ENCODE measurements around the gene ZNF777.
A peak's percentile ranks its signal among the peaks of the same experiment; 100 is the strongest.
"Not testable (repeated sequence)": the region's sequence is repeated elsewhere in the genome, so short reads cannot be mapped to it uniquely, and the experiment has no call there.

Gene ZNF777

GRCh38 chr7:149454006-149454405 is 6.9 kb downstream of the ZNF777 start:
- no peak for DNase-seq (ENCODE audit: low spot score)
- H3K27ac Mint-ChIP-seq, result no peak overlapping the region
- H3K9me3 Mint-ChIP-seq, result no peaks in the 10 kb centered on the region
- no peaks in the 10 kb centered on the region for H3K27me3 Mint-ChIP-seq (ENCODE audit: low read depth)
- H3K4me3 Mint-ChIP-seq, result no peak overlapping the region
- H3K36me3 Mint-ChIP-seq (ENCODE audit: low read depth), result peaks cover 22% of the 10 kb centered on the region
- peaks cover 11% of the 10 kb centered on the region for H3K4me1 Mint-ChIP-seq (ENCODE audit: low read depth)

GRCh38 chr7:149450821-149451220 is 10.0 kb downstream of the ZNF777 start:
- Mint-ChIP-seq H3K4me1 (ENCODE audit: low read depth) (no peaks in the 10 kb centered on the region), H3K27me3 (ENCODE audit: low read depth) (no peaks in the 10 kb centered on the region), H3K36me3 (ENCODE audit: low read depth) (peaks cover 36% of the 10 kb centered on the region), H3K4me3 (no peak overlapping the region), H3K27ac (no peak overlapping the region), H3K9me3 (no peaks in the 10 kb centered on the region)
- DNase-seq (ENCODE audit: low spot score), result no peak

- no peak overlapping the region for H3K27ac Mint-ChIP-seq
- H3K9me3 Mint-ChIP-seq, result no peaks in the 10 kb centered on the region
- no peaks in the 10 kb centered on the region for H3K27me3 Mint-ChIP-seq (ENCODE audit: low read depth)
- DNase-seq (ENCODE audit: low spot score), result no peak
- no peak overlapping the region for H3K4me3 Mint-ChIP-seq
- peaks cover 41% of the 10 kb centered on the region for H3K36me3 Mint-ChIP-seq (ENCODE audit: low read depth)
- no peaks in the 10 kb centered on the region for H3K4me1 Mint-ChIP-seq (ENCODE audit: low read depth)
Measured at GRCh38 chr7:149449897-149450296, 11.0 kb downstream of the ZNF777 start.

- no peaks in the 10 kb centered on the region for H3K9me3 Mint-ChIP-seq
- H3K36me3 Mint-ChIP-seq (ENCODE audit: low read depth), result peaks cover 43% of the 10 kb centered on the region
- no peak overlapping the region for H3K27ac Mint-ChIP-seq
- no peaks in the 10 kb centered on the region for H3K27me3 Mint-ChIP-seq (ENCODE audit: low read depth)
- no peak overlapping the region for H3K4me3 Mint-ChIP-seq
- no peaks in the 10 kb centered on the region for H3K4me1 Mint-ChIP-seq (ENCODE audit: low read depth)
- DNase-seq (ENCODE audit: low spot score), result no peak
Measured at GRCh38 chr7:149448961-149449360, 11.9 kb downstream of the ZNF777 start.

DNA sequence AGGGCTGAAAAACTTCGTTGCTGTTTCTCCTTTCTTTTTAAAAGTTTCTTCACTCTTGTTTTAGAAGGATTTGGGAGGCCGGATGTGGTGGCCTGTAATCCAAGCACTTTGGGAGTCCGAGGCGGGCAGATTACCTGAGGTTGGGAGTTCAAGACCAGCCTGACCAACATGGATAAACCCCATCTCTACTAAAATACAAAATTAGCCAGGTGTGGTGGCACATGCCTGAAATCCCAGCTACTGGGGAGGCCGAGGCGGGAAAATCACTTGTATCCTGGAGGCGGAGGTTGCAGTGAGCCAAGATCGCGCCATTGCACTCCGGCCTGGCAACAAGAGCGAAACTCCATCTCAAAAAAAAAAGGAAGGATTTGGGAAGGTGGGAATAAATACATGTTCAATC is 14.8 kb downstream of the ZNF777 start:
- peaks cover 43% of the 10 kb centered on the region for H3K36me3 Mint-ChIP-seq (ENCODE audit: low read depth)
- not testable (repeated sequence) for H3K27me3 Mint-ChIP-seq (ENCODE audit: low read depth); H3K4me3 Mint-ChIP-seq; H3K27ac Mint-ChIP-seq; H3K9me3 Mint-ChIP-seq; DNase-seq (ENCODE audit: low spot score); H3K4me1 Mint-ChIP-seq (ENCODE audit: low read depth)

GRCh38 chr7:149444287-149444686 is 16.6 kb downstream of the ZNF777 start:
- Mint-ChIP-seq H3K4me1 (ENCODE audit: low read depth) (peaks cover 9% of the 10 kb centered on the region), H3K27ac (no peak overlapping the region)
- DNase-seq (ENCODE audit: low spot score), result no peak

GRCh38 chr7:149443523-149443922 is 17.3 kb downstream of the ZNF777 start:
- Mint-ChIP-seq H3K9me3 (no peaks in the 10 kb centered on the region), H3K27ac (no peak overlapping the region), H3K4me1 (ENCODE audit: low read depth) (peaks cover 13% of the 10 kb centered on the region)

More at GRCh38 chr7:149444287-149444686, 16.6 kb downstream of the ZNF777 start:
- H3K4me3 Mint-ChIP-seq, result no peak overlapping the region
- H3K36me3 Mint-ChIP-seq (ENCODE audit: low read depth), result peaks cover 36% of the 10 kb centered on the region
- H3K27me3 Mint-ChIP-seq (ENCODE audit: low read depth), result no peaks in the 10 kb centered on the region
- H3K9me3 Mint-ChIP-seq, result no peaks in the 10 kb centered on the region

DNA sequence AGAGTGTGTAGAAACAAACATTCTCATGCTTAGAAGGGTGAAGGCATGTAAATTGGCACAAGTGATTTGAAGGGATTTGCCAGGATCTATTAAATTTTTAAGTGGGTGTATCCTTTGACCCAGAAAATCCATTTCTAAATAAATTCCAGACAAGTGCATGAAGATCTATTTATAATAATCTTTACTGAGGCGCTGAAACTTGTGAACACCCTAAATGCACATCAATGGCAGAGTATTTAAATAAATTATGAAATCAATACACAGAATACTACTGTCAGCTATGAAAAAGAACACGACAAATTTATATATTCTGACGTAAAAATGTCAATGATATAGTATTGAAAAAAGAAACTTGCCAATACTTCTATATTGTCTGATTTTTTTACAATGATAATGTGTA is 17.9 kb downstream of the ZNF777 start:
- Mint-ChIP-seq H3K9me3 (no peaks in the 10 kb centered on the region), H3K36me3 (ENCODE audit: low read depth) (peaks cover 38% of the 10 kb centered on the region), H3K27ac (no peak overlapping the region), H3K4me1 (ENCODE audit: low read depth) (peaks cover 13% of the 10 kb centered on the region), H3K4me3 (no peak overlapping the region), H3K27me3 (ENCODE audit: low read depth) (no peaks in the 10 kb centered on the region)
- no peak for DNase-seq (ENCODE audit: low spot score)

More at GRCh38 chr7:149443523-149443922, 17.3 kb downstream of the ZNF777 start:
- no peak for DNase-seq (ENCODE audit: low spot score)
- H3K27me3 Mint-ChIP-seq (ENCODE audit: low read depth), result no peaks in the 10 kb centered on the region
- peaks cover 38% of the 10 kb centered on the region for H3K36me3 Mint-ChIP-seq (ENCODE audit: low read depth)
- no peak overlapping the region for H3K4me3 Mint-ChIP-seq

DNA sequence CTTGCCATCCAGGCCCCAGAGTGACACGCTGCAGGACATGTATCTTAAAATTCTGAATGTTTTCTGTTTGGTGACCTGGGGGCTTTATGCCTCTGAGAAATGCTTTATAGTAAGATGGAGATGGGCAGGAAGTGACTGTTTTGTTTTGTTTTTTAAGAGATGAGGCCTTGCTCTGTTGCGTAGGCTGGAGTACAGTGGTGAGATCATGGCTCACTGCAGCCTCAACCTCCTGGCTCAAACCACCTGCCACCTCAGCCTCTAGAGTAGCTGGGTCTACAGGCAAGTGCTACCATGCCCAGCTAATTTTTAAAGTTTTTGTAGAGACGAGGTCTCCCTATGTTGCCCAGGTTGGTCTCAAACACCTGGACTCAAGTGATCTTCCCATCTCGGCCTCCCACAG is 20.6 kb downstream of the ZNF777 start:
- DNase-seq (ENCODE audit: low spot score), result peak; percentile 18
- peak overlapping the region; percentile 71 for H3K27ac Mint-ChIP-seq
- peaks cover 13% of the 10 kb centered on the region for H3K4me1 Mint-ChIP-seq (ENCODE audit: low read depth)
- no peaks in the 10 kb centered on the region for H3K9me3 Mint-ChIP-seq
- H3K4me3 Mint-ChIP-seq, result peak overlapping the region; percentile 4
- H3K27me3 Mint-ChIP-seq (ENCODE audit: low read depth), result no peaks in the 10 kb centered on the region
- peaks cover 29% of the 10 kb centered on the region for H3K36me3 Mint-ChIP-seq (ENCODE audit: low read depth)

GRCh38 chr7:149436358-149436757 is 24.5 kb downstream of the ZNF777 start:
- peaks cover 40% of the 10 kb centered on the region for H3K36me3 Mint-ChIP-seq (ENCODE audit: low read depth)
- H3K4me1 Mint-ChIP-seq (ENCODE audit: low read depth), result peaks cover 13% of the 10 kb centered on the region
- no peak for DNase-seq (ENCODE audit: low spot score)
- no peak overlapping the region for H3K27ac Mint-ChIP-seq
- no peaks in the 10 kb centered on the region for H3K27me3 Mint-ChIP-seq (ENCODE audit: low read depth)
- H3K4me3 Mint-ChIP-seq, result no peak overlapping the region
- H3K9me3 Mint-ChIP-seq, result no peaks in the 10 kb centered on the region

DNA sequence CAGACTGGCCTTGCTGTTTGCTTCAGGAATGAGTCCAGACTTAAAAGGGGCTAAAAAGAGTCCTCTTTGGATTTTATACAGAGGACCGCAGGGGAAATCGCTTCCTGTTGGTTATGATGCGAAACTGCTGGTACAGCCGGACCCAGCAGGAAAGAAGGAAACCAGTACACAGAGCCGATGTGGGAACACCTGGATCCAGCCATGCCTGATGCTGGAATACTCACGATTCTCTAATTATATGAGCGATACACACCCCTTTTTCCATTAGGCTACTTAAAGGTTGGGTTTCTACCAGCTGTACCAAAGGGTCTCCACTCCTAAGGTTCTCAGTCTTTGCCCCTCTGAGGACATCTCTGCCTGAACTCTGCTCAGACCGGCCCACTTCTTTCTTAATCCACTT is 27.7 kb downstream of the ZNF777 start:
- Mint-ChIP-seq H3K4me3 (no peak overlapping the region), H3K36me3 (ENCODE audit: low read depth) (peaks cover 47% of the 10 kb centered on the region), H3K27me3 (ENCODE audit: low read depth) (no peaks in the 10 kb centered on the region), H3K9me3 (no peaks in the 10 kb centered on the region), H3K4me1 (ENCODE audit: low read depth) (peaks cover 6% of the 10 kb centered on the region), H3K27ac (no peak overlapping the region)
- DNase-seq (ENCODE audit: low spot score), result no peak

GRCh38 chr7:149432121-149432691 is 28.7 kb downstream of the ZNF777 start:
- peaks cover 45% of the 10 kb centered on the region for H3K36me3 Mint-ChIP-seq (ENCODE audit: low read depth)
- H3K27me3 Mint-ChIP-seq (ENCODE audit: low read depth), result no peaks in the 10 kb centered on the region
- no peak for DNase-seq (ENCODE audit: low spot score)
- H3K27ac Mint-ChIP-seq, result no peak overlapping the region
- peaks cover 6% of the 10 kb centered on the region for H3K4me1 Mint-ChIP-seq (ENCODE audit: low read depth)
- no peak overlapping the region for H3K4me3 Mint-ChIP-seq
- H3K9me3 Mint-ChIP-seq, result no peaks in the 10 kb centered on the region

- Mint-ChIP-seq H3K4me1 (ENCODE audit: low read depth) (peaks cover 6% of the 10 kb centered on the region), H3K9me3 (no peaks in the 10 kb centered on the region), H3K36me3 (ENCODE audit: low read depth) (peaks cover 42% of the 10 kb centered on the region), H3K4me3 (no peak overlapping the region), H3K27me3 (ENCODE audit: low read depth) (no peaks in the 10 kb centered on the region), H3K27ac (no peak overlapping the region)
- no peak for DNase-seq (ENCODE audit: low spot score)
Measured at GRCh38 chr7:149431486-149432120, 29.3 kb downstream of the ZNF777 start.

- peaks cover 6% of the 10 kb centered on the region for H3K4me1 Mint-ChIP-seq (ENCODE audit: low read depth)
- H3K27ac Mint-ChIP-seq, result no peak overlapping the region
- H3K9me3 Mint-ChIP-seq, result no peaks in the 10 kb centered on the region
- H3K4me3 Mint-ChIP-seq, result no peak overlapping the region
- DNase-seq (ENCODE audit: low spot score), result no peak
- peaks cover 38% of the 10 kb centered on the region for H3K36me3 Mint-ChIP-seq (ENCODE audit: low read depth)
- no peaks in the 10 kb centered on the region for H3K27me3 Mint-ChIP-seq (ENCODE audit: low read depth)
Measured at GRCh38 chr7:149430192-149430591, 30.7 kb downstream of the ZNF777 start.

DNA sequence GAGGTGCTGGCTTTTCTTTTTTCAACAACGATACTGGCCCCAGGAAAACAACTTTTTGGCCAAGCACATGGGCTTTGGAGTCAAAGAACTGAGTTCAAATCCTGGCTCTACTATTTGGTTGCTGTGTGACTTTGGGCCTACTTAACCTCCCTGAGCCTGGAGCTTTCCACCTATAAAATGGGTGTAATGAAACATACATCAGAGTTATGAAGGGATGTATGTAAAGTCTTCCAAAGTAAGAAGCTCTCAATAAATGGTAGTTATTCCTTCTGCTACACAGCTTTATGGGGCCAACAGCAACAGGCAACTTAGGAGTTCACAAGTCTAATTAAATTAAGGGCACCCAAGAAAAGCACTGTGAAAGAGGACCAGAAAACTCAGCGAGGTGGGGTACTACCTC is 33.0 kb downstream of the ZNF777 start:
- Mint-ChIP-seq H3K27me3 (ENCODE audit: low read depth) (peaks cover 14% of the 10 kb centered on the region), H3K9me3 (no peaks in the 10 kb centered on the region), H3K36me3 (ENCODE audit: low read depth) (peaks cover 29% of the 10 kb centered on the region)

More for the DNA sequence above, 33.0 kb downstream of the ZNF777 start:
- DNase-seq (ENCODE audit: low spot score), result no peak
- Mint-ChIP-seq H3K4me3 (no peak overlapping the region), H3K4me1 (ENCODE audit: low read depth) (peaks cover 9% of the 10 kb centered on the region), H3K27ac (no peak overlapping the region)
